ENCODE measurements around the gene COL9A3.

The COL9A3 gene

GRCh38 chr20:62778601-62779416, 38.0 kb upstream of the COL9A3 start:
- no peak for DNase-seq

- no peak for DNase-seq
Measured at GRCh38 chr20:62779417-62779685, 37.5 kb upstream of the COL9A3 start.

GRCh38 chr20:62780204-62780603, 36.6 kb upstream of the COL9A3 start:
- no peak for DNase-seq

- DNase-seq = no peak
Measured at GRCh38 chr20:62780696-62781095, 36.2 kb upstream of the COL9A3 start.

- no peak for DNase-seq
Measured at GRCh38 chr20:62782149-62782892, 34.5 kb upstream of the COL9A3 start.

- DNase-seq = no peak
Measured at GRCh38 chr20:62782893-62783278, 34.0 kb upstream of the COL9A3 start.

GRCh38 chr20:62784497-62784896, 32.4 kb upstream of the COL9A3 start:
- no peak for DNase-seq

GRCh38 chr20:62785393-62785792, 31.5 kb upstream of the COL9A3 start:
- no peak for DNase-seq

- no peak for DNase-seq
Measured at GRCh38 chr20:62786157-62786556, 30.7 kb upstream of the COL9A3 start.

- no peak for DNase-seq
Measured at GRCh38 chr20:62787321-62787720, 29.5 kb upstream of the COL9A3 start.

GRCh38 chr20:62787866-62788265, 29.0 kb upstream of the COL9A3 start:
- DNase-seq = no peak

- DNase-seq = no peak
Measured at GRCh38 chr20:62788607-62789006, 28.2 kb upstream of the COL9A3 start.

GRCh38 chr20:62790075-62790474, 26.8 kb upstream of the COL9A3 start:
- DNase-seq = no peak

- peak; percentile 89 for DNase-seq
Measured at GRCh38 chr20:62791301-62792181, 25.3 kb upstream of the COL9A3 start.

- DNase-seq = peak; percentile 72
Measured at GRCh38 chr20:62792182-62792939, 24.5 kb upstream of the COL9A3 start.

- no peak for DNase-seq
Measured at GRCh38 chr20:62792940-62793756, 23.7 kb upstream of the COL9A3 start.

- DNase-seq = no peak
Measured at GRCh38 chr20:62793757-62794006, 23.2 kb upstream of the COL9A3 start.

- peak; percentile 95 for DNase-seq
Measured at GRCh38 chr20:62794007-62794724, 22.7 kb upstream of the COL9A3 start.

- DNase-seq = peak; percentile 51
Measured at GRCh38 chr20:62795023-62795761, 21.7 kb upstream of the COL9A3 start.

GRCh38 chr20:62796699-62797491, 20.0 kb upstream of the COL9A3 start:
- DNase-seq = no peak

Measured in fibroblast of skin of back (primary cell).